ENCODE data around the gene DPP10.
"Not testable (repeated sequence)": the region's sequence is repeated elsewhere in the genome, so short reads cannot be mapped to it uniquely, and the experiment has no call there.

Gene DPP10

GRCh38 chr2:115427436-115427835 is 985.0 kb downstream of the DPP10 start:
- no peak for DNase-seq (ENCODE audit: low spot score)

GRCh38 chr2:115440746-115441145 is 998.3 kb downstream of the DPP10 start:
- not testable (repeated sequence) for DNase-seq (ENCODE audit: low spot score)

- DNase-seq (ENCODE audit: low spot score): no peak
Observed at GRCh38 chr2:115443539-115444185, 1001.2 kb downstream of the DPP10 start.

- no peak for DNase-seq (ENCODE audit: low spot score)
Observed at GRCh38 chr2:115460008-115460407, 1017.6 kb downstream of the DPP10 start.

GRCh38 chr2:115480741-115481140 is 1038.3 kb downstream of the DPP10 start:
- no peak for DNase-seq (ENCODE audit: low spot score)

GRCh38 chr2:115481842-115482241 is 1039.4 kb downstream of the DPP10 start:
- DNase-seq (ENCODE audit: low spot score): no peak

GRCh38 chr2:115483666-115484065 is 1041.2 kb downstream of the DPP10 start:
- no peak for DNase-seq (ENCODE audit: low spot score)

- DNase-seq (ENCODE audit: low spot score): no peak
Observed at GRCh38 chr2:115484486-115484885, 1042.0 kb downstream of the DPP10 start.

GRCh38 chr2:115484983-115485382 is 1042.5 kb downstream of the DPP10 start:
- DNase-seq (ENCODE audit: low spot score): no peak

- DNase-seq (ENCODE audit: low spot score): no peak
Observed at GRCh38 chr2:115491186-115491793, 1048.8 kb downstream of the DPP10 start.

GRCh38 chr2:115505331-115505730 is 1062.9 kb downstream of the DPP10 start:
- DNase-seq (ENCODE audit: low spot score): no peak

- DNase-seq (ENCODE audit: low spot score): no peak
Observed at GRCh38 chr2:115520727-115521126, 1078.3 kb downstream of the DPP10 start.

GRCh38 chr2:115524452-115524851 is 1082.0 kb downstream of the DPP10 start:
- no peak for DNase-seq (ENCODE audit: low spot score)

- DNase-seq (ENCODE audit: low spot score): no peak
Observed at GRCh38 chr2:115529627-115530026, 1087.2 kb downstream of the DPP10 start.

GRCh38 chr2:115533081-115533480 is 1090.6 kb downstream of the DPP10 start:
- DNase-seq (ENCODE audit: low spot score): no peak

GRCh38 chr2:115541814-115542213 is 1099.4 kb downstream of the DPP10 start:
- no peak for DNase-seq (ENCODE audit: low spot score)

- DNase-seq (ENCODE audit: low spot score): no peak
Observed at GRCh38 chr2:115542331-115542730, 1099.9 kb downstream of the DPP10 start.

GRCh38 chr2:115543024-115543423 is 1100.6 kb downstream of the DPP10 start:
- no peak for DNase-seq (ENCODE audit: low spot score)

GRCh38 chr2:115543461-115543860 is 1101.0 kb downstream of the DPP10 start:
- DNase-seq (ENCODE audit: low spot score): no peak

GRCh38 chr2:115549611-115550130 is 1107.2 kb downstream of the DPP10 start:
- DNase-seq (ENCODE audit: low spot score): no peak

- no peak for DNase-seq (ENCODE audit: low spot score)
Observed at GRCh38 chr2:115552726-115553125, 1110.3 kb downstream of the DPP10 start.

GRCh38 chr2:115554153-115554552 is 1111.7 kb downstream of the DPP10 start:
- DNase-seq (ENCODE audit: low spot score): no peak

- DNase-seq (ENCODE audit: low spot score): no peak
Observed at GRCh38 chr2:115558725-115559124, 1116.3 kb downstream of the DPP10 start.

GRCh38 chr2:115560666-115561065 is 1118.2 kb downstream of the DPP10 start:
- DNase-seq (ENCODE audit: low spot score): no peak
